Brain microvascular endothelial cell (primary cell): ENCODE data around the gene CDR2L.

Experiments
- DNase-seq: peaks from one replicate; pipeline ENCODE4 v3.0.0-alpha.2; 2020
- H3K27ac ChIP-seq: fragments of 250-450 bp; sonication (Bioruptor Pico); 2 replicates; pipeline ENCODE4 v1.5.1; 2020; ENCODE audit warnings: mild to moderate bottlenecking, moderate library complexity
- H3K27me3 ChIP-seq: fragments of 250-450 bp; sonication (Bioruptor Pico); replicated peaks from 2 replicates; pipeline ENCODE4 v1.5.1; 2020; ENCODE audit warnings: mild to moderate bottlenecking
- H3K36me3 ChIP-seq: fragments of 250-450 bp; sonication (Bioruptor Pico); replicated peaks from 2 replicates; pipeline ENCODE4 v1.5.1; 2020; ENCODE audit warnings: mild to moderate bottlenecking
- H3K4me3 ChIP-seq: 2 replicates; pipeline ENCODE4 v1.5.1; 2011; ENCODE audit warnings: low read depth, mild to moderate bottlenecking, control low read depth, low read length, moderate library complexity
- in situ Hi-C: cut with HindIII; loops from 2 replicates; pipeline ENCODE4 v1.10.0; 2017; ENCODE audit warnings: low sequenced_read_pairs, low pct_ligation_motif_present
- TF ChIP-seq, protein P1 (sequence below): IDR thresholded peaks from 2 replicates; pipeline ENCODE4 v1.5.1; 2011; ENCODE audit warnings: low read depth, mild to moderate bottlenecking, moderate library complexity, low read length, control low read depth, inconsistent platforms; ENCODE audit errors: missing control alignments

Gene CDR2L

DNA sequence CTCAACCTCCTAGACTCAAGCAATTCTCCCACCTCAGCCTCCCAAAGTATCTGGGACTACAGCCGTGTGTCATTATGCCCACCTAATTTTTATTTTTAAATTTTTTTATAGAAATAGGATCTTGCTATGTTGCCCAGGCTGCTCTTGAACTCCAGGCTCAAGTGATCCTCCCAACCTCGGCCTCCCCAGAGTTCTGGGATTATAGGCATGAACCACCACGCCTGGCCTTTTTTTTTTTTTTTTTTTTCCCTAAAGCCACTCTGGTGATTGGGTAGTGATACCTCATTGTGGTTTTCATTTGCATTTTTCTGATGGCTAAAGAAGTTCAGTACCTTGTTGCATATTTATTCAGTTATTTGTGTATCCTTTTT is 1.2 kb upstream of the CDR2L start:
- TF ChIP-seq, protein P1, sequence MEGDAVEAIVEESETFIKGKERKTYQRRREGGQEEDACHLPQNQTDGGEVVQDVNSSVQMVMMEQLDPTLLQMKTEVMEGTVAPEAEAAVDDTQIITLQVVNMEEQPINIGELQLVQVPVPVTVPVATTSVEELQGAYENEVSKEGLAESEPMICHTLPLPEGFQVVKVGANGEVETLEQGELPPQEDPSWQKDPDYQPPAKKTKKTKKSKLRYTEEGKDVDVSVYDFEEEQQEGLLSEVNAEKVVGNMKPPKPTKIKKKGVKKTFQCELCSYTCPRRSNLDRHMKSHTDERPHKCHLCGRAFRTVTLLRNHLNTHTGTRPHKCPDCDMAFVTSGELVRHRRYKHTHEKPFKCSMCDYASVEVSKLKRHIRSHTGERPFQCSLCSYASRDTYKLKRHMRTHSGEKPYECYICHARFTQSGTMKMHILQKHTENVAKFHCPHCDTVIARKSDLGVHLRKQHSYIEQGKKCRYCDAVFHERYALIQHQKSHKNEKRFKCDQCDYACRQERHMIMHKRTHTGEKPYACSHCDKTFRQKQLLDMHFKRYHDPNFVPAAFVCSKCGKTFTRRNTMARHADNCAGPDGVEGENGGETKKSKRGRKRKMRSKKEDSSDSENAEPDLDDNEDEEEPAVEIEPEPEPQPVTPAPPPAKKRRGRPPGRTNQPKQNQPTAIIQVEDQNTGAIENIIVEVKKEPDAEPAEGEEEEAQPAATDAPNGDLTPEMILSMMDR: no peak
- Histone ChIP-seq H3K4me3 (no peak overlapping the region), H3K36me3 (no peaks in the 10 kb centered on the region), H3K27me3 (no peaks in the 10 kb centered on the region), H3K27ac (no peak overlapping the region)
- in situ Hi-C loops: no loop called here
- DNase-seq: no peak

DNA sequence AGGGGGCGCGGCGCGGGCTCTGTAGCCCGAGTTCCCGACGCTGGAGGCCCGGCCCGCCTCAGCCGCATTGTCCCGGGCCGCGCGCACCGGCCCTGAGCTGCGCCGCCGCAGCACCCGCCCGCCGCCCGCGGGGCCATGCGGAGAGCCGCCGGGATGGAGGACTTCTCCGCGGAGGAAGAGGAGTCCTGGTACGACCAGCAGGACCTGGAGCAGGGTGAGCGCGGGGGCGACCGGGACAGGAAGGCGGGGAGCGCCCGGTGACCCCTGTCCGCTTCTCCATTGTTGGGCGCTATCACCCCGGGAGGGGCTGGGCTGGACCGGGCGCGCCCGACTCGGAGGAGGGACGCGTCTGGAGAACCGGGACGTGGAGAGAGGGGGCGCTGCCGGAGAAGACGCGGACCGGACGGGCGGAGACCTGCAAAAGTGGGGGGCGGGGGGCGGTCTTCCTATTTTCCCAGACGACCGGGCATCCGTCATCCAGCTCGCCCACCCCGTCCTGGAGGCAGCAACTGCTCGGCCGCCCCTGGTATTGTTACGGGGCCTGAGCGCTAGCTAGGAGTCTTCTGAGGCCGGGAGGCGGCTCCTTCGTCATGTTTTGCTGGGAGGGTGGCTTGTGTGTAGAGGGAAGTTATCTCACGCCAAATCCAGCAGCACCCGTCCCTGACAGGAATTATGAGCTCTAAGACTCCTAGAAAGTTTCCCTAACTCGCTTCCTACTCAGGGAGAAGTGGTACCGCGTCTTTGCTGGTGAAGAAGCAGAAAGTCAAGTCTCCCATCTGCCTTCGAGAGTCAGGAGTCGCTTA is 678 bp downstream of the CDR2L start:
- Histone ChIP-seq H3K27ac (peak overlapping the region; percentile 94), H3K36me3 (peaks cover 2% of the 10 kb centered on the region), H3K4me3 (peak overlapping the region; percentile 77), H3K27me3 (no peaks in the 10 kb centered on the region)
- in situ Hi-C loops: no loop called here
- peak; percentile 74 for DNase-seq
- TF ChIP-seq, protein P1: peak; percentile 60

DNA sequence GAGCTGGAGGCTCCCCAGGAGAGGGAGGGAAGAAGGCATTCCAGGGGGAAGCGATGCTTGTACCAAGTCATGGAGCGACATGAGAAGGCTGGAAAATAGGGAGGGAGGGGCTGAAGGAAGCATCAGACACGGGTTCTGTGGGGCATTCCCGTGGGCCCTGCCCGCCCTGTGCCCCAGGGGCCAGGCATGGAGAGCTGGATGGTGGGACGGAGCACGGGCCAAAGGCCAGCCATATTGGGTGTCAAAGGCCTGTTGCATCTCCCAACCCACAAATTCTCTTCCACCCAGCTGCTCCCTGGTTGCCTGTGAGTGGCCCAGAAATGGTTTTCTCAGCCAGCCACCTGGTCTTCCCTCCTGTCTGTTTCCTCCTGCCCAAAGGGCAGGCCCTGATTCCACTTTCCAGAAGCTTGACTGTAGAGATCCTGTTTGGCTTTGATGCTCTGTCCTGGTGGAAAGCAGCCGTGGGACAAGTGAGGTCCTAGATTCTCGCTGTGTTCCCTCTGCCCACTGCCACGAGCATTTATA is 3.2 kb downstream of the CDR2L start:
- Histone ChIP-seq H3K36me3 (peaks cover 6% of the 10 kb centered on the region), H3K4me3 (no peak overlapping the region), H3K27me3 (no peaks in the 10 kb centered on the region), H3K27ac (no peak overlapping the region)
- TF ChIP-seq, protein P1: no peak
- in situ Hi-C loops: no loop called here
- DNase-seq: no peak

DNA sequence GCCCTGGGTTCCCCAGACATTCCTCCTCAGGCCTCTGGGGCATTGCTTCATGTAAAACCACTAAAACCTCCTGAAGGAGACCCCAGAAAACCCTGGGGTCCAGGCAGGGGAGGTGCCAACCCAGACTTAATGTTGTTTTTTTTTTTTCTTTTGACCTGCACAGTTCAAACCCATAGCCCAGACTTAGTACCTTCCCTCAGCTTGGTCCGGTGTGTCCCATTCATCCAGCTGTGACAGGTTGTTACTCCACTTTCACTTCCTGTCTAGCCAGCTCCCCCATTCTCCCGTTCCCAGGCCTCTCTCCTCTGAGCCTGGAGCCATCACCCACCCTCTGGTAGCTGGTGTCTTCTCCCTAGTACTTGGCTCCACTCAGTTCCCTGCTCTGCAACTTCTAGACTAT is 4.8 kb downstream of the CDR2L start:
- TF ChIP-seq, protein P1: no peak
- H3K27ac ChIP-seq: no peak overlapping the region
- in situ Hi-C loops: no loop called here
- H3K27me3 ChIP-seq: no peaks in the 10 kb centered on the region
- peaks cover 6% of the 10 kb centered on the region for H3K36me3 ChIP-seq
- DNase-seq: no peak
- H3K4me3 ChIP-seq: no peak overlapping the region

DNA sequence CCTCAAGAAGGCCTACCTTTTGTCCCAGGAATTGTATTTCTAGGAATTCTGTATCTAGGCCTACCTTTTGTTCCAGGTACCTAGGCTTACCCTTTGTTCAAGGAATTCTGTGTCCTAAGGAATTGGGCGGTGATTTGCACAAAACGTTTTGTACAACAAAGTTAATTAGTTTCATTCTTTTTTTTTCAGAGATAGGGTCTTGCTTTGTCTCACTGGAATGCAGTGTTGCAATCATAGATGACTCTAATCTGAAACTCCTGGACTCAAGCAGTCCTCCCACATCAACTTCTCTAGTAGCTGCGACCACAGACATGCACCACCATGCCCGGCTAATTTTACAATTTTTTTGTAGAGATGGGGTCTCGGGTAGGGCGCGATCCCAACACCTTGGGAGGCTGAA is 7.0 kb downstream of the CDR2L start:
- DNase-seq: no peak
- H3K27ac ChIP-seq: no peak overlapping the region
- peaks cover 8% of the 10 kb centered on the region for H3K36me3 ChIP-seq

More for the DNA sequence above, 7.0 kb downstream of the CDR2L start:
- Histone ChIP-seq H3K4me3 (no peak overlapping the region), H3K27me3 (no peaks in the 10 kb centered on the region)
- in situ Hi-C loops: no loop called here
- TF ChIP-seq, protein P1: no peak
